Loucy (cell line): ENCODE measurements around the gene NUAK1.

Experiments used
- EZH2phosphoT487 ChIP-seq: fragments of 200-600 bp; IDR thresholded peaks from 2 replicates; pipeline ENCODE4 v1.6.1; 2018; ENCODE audit warnings: antibody characterized with exemption, mild to moderate bottlenecking, moderate library complexity, borderline replicate concordance
- TF ChIP-seq, protein P1 (sequence below): fragments of 200-600 bp; sonication (generic); conservative IDR thresholded peaks from 2 replicates; pipeline ENCODE4 v1.5.1; 2014; ENCODE audit warnings: mild to moderate bottlenecking, antibody characterized with exemption, low read length

DNA sequence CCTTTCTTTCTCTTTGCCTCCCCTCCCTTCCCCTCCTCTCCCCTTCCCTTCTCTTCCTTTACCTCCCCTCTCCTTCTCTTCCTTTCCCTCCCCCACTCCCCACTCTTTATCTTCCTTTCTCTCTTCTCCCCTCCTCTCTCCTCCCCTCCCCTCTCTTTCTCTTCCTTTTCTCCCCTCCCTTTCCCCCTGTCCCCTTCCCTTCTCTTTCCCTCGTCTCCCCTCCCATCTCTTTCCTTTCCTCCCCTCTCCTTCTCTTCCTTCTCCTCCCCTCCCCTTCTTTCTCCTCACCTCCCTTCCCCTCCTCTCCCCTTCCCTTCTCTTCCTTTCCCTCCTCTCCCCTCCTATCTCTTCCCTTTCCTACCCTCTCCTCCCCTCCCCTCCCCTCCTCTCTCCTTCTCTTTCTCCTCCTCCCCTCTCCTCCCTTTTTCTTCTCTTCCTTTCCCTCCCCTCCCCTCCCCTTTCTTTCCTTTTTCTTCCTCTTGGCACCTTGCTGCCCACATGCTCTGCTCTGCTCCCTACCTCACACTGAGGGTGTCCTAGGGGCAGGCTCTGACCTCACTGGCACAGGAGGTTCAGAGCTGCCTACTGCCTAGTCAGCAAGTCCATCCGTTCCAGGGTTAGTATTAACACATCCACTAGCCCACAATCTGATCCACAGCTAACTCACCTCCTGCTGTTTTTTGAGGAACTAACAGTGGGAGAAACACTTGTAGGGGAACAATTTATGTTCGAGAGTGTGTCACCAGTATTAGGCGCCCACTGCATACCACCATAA is 101.0 kb downstream of the NUAK1 start:
- TF ChIP-seq, protein P1, sequence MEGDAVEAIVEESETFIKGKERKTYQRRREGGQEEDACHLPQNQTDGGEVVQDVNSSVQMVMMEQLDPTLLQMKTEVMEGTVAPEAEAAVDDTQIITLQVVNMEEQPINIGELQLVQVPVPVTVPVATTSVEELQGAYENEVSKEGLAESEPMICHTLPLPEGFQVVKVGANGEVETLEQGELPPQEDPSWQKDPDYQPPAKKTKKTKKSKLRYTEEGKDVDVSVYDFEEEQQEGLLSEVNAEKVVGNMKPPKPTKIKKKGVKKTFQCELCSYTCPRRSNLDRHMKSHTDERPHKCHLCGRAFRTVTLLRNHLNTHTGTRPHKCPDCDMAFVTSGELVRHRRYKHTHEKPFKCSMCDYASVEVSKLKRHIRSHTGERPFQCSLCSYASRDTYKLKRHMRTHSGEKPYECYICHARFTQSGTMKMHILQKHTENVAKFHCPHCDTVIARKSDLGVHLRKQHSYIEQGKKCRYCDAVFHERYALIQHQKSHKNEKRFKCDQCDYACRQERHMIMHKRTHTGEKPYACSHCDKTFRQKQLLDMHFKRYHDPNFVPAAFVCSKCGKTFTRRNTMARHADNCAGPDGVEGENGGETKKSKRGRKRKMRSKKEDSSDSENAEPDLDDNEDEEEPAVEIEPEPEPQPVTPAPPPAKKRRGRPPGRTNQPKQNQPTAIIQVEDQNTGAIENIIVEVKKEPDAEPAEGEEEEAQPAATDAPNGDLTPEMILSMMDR, result no peak
- no peak for TF ChIP-seq EZH2phosphoT487
